H1 (cell line): Measurements from ENCODE around the gene CSAG1. TPM values are rescaled to one million over a fixed set of nuclear protein-coding genes. Genes with fewer than 3 reads are reported as not detected.
"Not testable (repeated sequence)": the region's sequence is repeated elsewhere in the genome, so short reads cannot be mapped to it uniquely, and the experiment has no call there.

ENCODE experiments used
- CTCF ChIA-PET: fragments of 300-600 bp; sonication (Branson Sonifier 250); formaldehyde crosslinking; loops from one replicate; lab custom pipeline; 2021; ENCODE audit not compliant: partially characterized antibody; lab: Charles Lee
- POLR2A ChIA-PET: fragments of 300-600 bp; sonication (Branson Sonifier 250); formaldehyde crosslinking; loops from one replicate; lab custom pipeline; 2021; ENCODE audit warnings: inconsistent platforms; ENCODE audit not compliant: partially characterized antibody; lab: Charles Lee
- DNase-seq, 2 experiments: peaks; one replicate each; pipeline versions ENCODE4 v3.0.0 to v3.0.0-alpha.2; 2010 to 2022; ENCODE audit warnings: low spot score in 2 of 2, low read depth in 1 of 2, mixed read lengths in 1 of 2
- FAIRE-seq: peaks from 2 replicates; lab custom pipeline; 2011; peaks lifted over from hg19 to GRCh38; lab: Jason Lieb, UNC
- H2AFZ ChIP-seq: 2 replicates; pipeline ENCODE4 v1.8.1; 2012; ENCODE audit warnings: low read length, inconsistent platforms
- H2AK5ac ChIP-seq: 2 replicates; pipeline ENCODE4 v1.6.1; 2013; ENCODE audit warnings: low read depth, low read length
- H2BK120ac ChIP-seq: replicated peaks from 2 replicates; pipeline ENCODE3; 2013; ENCODE audit warnings: low read depth, low read length, inconsistent platforms
- H2BK12ac ChIP-seq: 2 replicates; pipeline ENCODE4 v1.6.1; 2013; ENCODE audit warnings: low read depth, low read length
- H2BK15ac ChIP-seq: 2 replicates; pipeline ENCODE4 v1.6.1; 2013; ENCODE audit warnings: low read length
- H2BK20ac ChIP-seq: 2 replicates; pipeline ENCODE4 v1.6.1; 2013; ENCODE audit warnings: low read length
- H2BK5ac ChIP-seq: 2 replicates; pipeline ENCODE4 v1.6.1; 2013; ENCODE audit warnings: low read depth, low read length
- H3K14ac ChIP-seq: 2 replicates; pipeline ENCODE4 v1.6.1; 2013; ENCODE audit warnings: inconsistent platforms; ENCODE audit not compliant: insufficient read length
- H3K18ac ChIP-seq: 2 replicates; pipeline ENCODE4 v1.6.1; 2013; ENCODE audit warnings: low read length; ENCODE audit errors: extremely low read depth
- H3K23ac ChIP-seq: 2 replicates; pipeline ENCODE4 v1.6.1; 2013; ENCODE audit warnings: inconsistent platforms; ENCODE audit not compliant: insufficient read length
- H3K23me2 ChIP-seq: 2 replicates; pipeline ENCODE4 v1.6.1; 2013; ENCODE audit warnings: low read depth, low read length
- H3K27ac ChIP-seq: 2 replicates; pipeline ENCODE4 v1.6.1; 2011; ENCODE audit warnings: low read depth, low read length, inconsistent platforms
- H3K27me3 ChIP-seq, 4 experiments: replicated peaks in 1 of 4; 1 replicate in 1 of 4; 2 replicates in 3 of 4; pipeline versions ENCODE4 v1.6.1 to v1.8.1; 2011 to 2013; ENCODE audit warnings: low read length in 3 of 4, mild to moderate bottlenecking in 3 of 4, inconsistent platforms in 2 of 4, mixed read lengths in 2 of 4, moderate library complexity in 1 of 4; ENCODE audit not compliant: control insufficient read depth in 3 of 4, insufficient read depth in 3 of 4; ENCODE audit errors: extremely low read depth in 1 of 4
- H3K36me3 ChIP-seq, 4 experiments: 2 replicates each; pipeline versions ENCODE4 v1.6.1 to v1.8.1; 2011 to 2013; ENCODE audit warnings: mild to moderate bottlenecking in 4 of 4, low read length in 3 of 4, moderate library complexity in 2 of 4, control low read depth in 1 of 4, inconsistent platforms in 1 of 4; ENCODE audit not compliant: insufficient read depth in 4 of 4, control insufficient read depth in 2 of 4
- H3K4ac ChIP-seq: replicated peaks from 2 replicates; pipeline ENCODE3; 2013; ENCODE audit warnings: low read length, low read depth, mixed read lengths, inconsistent platforms; ENCODE audit not compliant: insufficient read length
- H3K4me1 ChIP-seq, 4 experiments: replicated peaks in 1 of 4; 1 replicate in 1 of 4; 2 replicates in 3 of 4; pipeline versions ENCODE4 v1.6.1 to v1.8.1; 2011 to 2013; ENCODE audit warnings: low read length in 3 of 4, inconsistent platforms in 2 of 4, mixed read lengths in 1 of 4; ENCODE audit not compliant: insufficient read depth in 4 of 4, control insufficient read depth in 3 of 4
- H3K4me2 ChIP-seq, 2 experiments: 2 replicates each; pipeline versions ENCODE4 v1.6.1 to v1.8.1; 2011 to 2013; ENCODE audit warnings: low read depth in 2 of 2, low read length in 2 of 2, control low read depth in 1 of 2, inconsistent platforms in 1 of 2, mild to moderate bottlenecking in 1 of 2; ENCODE audit not compliant: insufficient read depth in 1 of 2
- H3K4me3 ChIP-seq, 4 experiments: fragments of 200-600, 300-600 bp in 1 of 4; sonication (generic), shearing (Covaris generic), sonication (Bioruptor Twin) in 1 of 4; 2 replicates each; pipeline versions ENCODE4 v1.5.1 to v1.8.1; 2011 to 2016; ENCODE audit warnings: low read length in 4 of 4, low read depth in 3 of 4, control low read depth in 2 of 4, inconsistent platforms in 2 of 4, mild to moderate bottlenecking in 2 of 4, mixed read lengths in 1 of 4, moderate library complexity in 1 of 4; ENCODE audit not compliant: insufficient read depth in 2 of 4; ENCODE audit errors: extremely low read depth in 1 of 4
- H3K56ac ChIP-seq: replicated peaks from 2 replicates; pipeline ENCODE3; 2013; ENCODE audit warnings: low read depth, mild to moderate bottlenecking, mixed read lengths, low read length, inconsistent platforms; ENCODE audit not compliant: insufficient read length
- H3K79me1 ChIP-seq: 2 replicates; pipeline ENCODE4 v1.6.1; 2013; ENCODE audit warnings: low read depth, low read length, control low read depth
- H3K79me2 ChIP-seq, 2 experiments: 2 replicates each; pipeline versions ENCODE4 v1.6.1 to v1.8.1; 2012 to 2013; ENCODE audit warnings: low read length in 2 of 2, mild to moderate bottlenecking in 2 of 2, inconsistent platforms in 1 of 2; ENCODE audit not compliant: insufficient read depth in 2 of 2, control insufficient read depth in 1 of 2
- H3K9ac ChIP-seq, 4 experiments: replicated peaks in 1 of 4; 1 replicate in 1 of 4; 2 replicates in 3 of 4; pipeline versions ENCODE4 v1.6.1 to v1.8.1; 2011 to 2013; ENCODE audit warnings: low read depth in 3 of 4, low read length in 3 of 4, control low read depth in 2 of 4, mild to moderate bottlenecking in 2 of 4, moderate library complexity in 2 of 4, inconsistent platforms in 1 of 4; ENCODE audit errors: extremely low read depth in 1 of 4
- H3K9me3 ChIP-seq, 2 experiments: 2 replicates each; pipeline versions ENCODE4 v1.6.1 to v1.8.1; 2012 to 2013; ENCODE audit warnings: mild to moderate bottlenecking in 2 of 2, moderate library complexity in 2 of 2, control low read depth in 1 of 2, inconsistent platforms in 1 of 2, low read depth in 1 of 2, low read length in 1 of 2, mixed read lengths in 1 of 2; ENCODE audit not compliant: insufficient read depth in 2 of 2
- H4K20me1 ChIP-seq, 2 experiments: replicated peaks in 1 of 2; 2 replicates each; pipeline versions ENCODE3 to v1.8.1; 2011 to 2013; ENCODE audit warnings: inconsistent platforms in 2 of 2, low read length in 2 of 2, mild to moderate bottlenecking in 1 of 2; ENCODE audit not compliant: insufficient read depth in 2 of 2, control insufficient read depth in 1 of 2
- H4K5ac ChIP-seq: 2 replicates; pipeline ENCODE4 v1.6.1; 2013; ENCODE audit warnings: low read length, low read depth, mixed read lengths, inconsistent platforms; ENCODE audit not compliant: insufficient read length
- H4K8ac ChIP-seq: 2 replicates; pipeline ENCODE4 v1.8.0; 2013; ENCODE audit warnings: mild to moderate bottlenecking, moderate library complexity, low read length, inconsistent platforms; ENCODE audit not compliant: insufficient read depth; ENCODE audit errors: extremely low read depth
- H4K91ac ChIP-seq: replicated peaks from 2 replicates; pipeline ENCODE3; 2013; ENCODE audit warnings: low read length, mixed read lengths, inconsistent platforms; ENCODE audit not compliant: insufficient read length
- WGBS, 2 experiments: shearing (Covaris generic) in 1 of 2; methylation state at CpG; one replicate each; pipeline versions ENCODE4 v1.1.6 to v1.1.7; 2013 to 2015; ENCODE audit warnings: low lambda C conversion rate in 2 of 2, mixed read lengths in 2 of 2, inconsistent platforms in 1 of 2, low coverage in 1 of 2, missing lambda C conversion rate in 1 of 2; ENCODE audit not compliant: insufficient replicate concordance in 2 of 2, insufficient coverage in 1 of 2, insufficient read length in 1 of 2; ENCODE audit errors: extremely low coverage in 1 of 2, missing lambda C conversion rate in 1 of 2; 5-methylcytosine and 5-hydroxymethylcytosine counted together
- polyA plus RNA-seq, 7 experiments: library from polyadenylated mRNA; depleted of rRNA in 3 of 7; stranded (reverse) in 5 of 7; unstranded in 2 of 7; fragments of >200 nt in 5 of 7; fragments of 200-250 nt in 2 of 7; gene quantifications; 1 replicate in 5 of 7; 2 replicates in 1 of 7; 4 replicates in 1 of 7; pipeline versions ENCODE4 v1.2.1 to v1.2.3, GENCODE V29; 2011 to 2013; ENCODE audit warnings: missing spikeins in 2 of 7, mixed read lengths in 2 of 7
- total RNA-seq: library from RNA; stranded (reverse); fragmentation: NEBNext Ultra II Directional; extraction: Animal tissue kit (Norgen Biotek cat#: 25700); gene quantifications from 2 replicates; pipeline ENCODE4 v1.2.1, GENCODE V29; 2021

CSAG1 gene
- total and polyA plus RNA-seq, 2 of the 8 experiments (the other 6 are each of a cell fraction or from before 2014, with no cell fraction given) = not detected

- H2AFZ ChIP-seq, FAIRE-seq, H3K23me2 ChIP-seq, H4K5ac ChIP-seq, H3K14ac ChIP-seq, H2BK20ac ChIP-seq, DNase-seq, H2AK5ac ChIP-seq, H2BK5ac ChIP-seq, H4K91ac ChIP-seq, H3K56ac ChIP-seq, H3K79me1 ChIP-seq, H4K8ac ChIP-seq, H3K4me3 ChIP-seq, H2BK15ac ChIP-seq, H3K4me2 ChIP-seq, H3K79me2 ChIP-seq, H3K9ac ChIP-seq, H2BK12ac ChIP-seq, H3K4ac ChIP-seq, H3K4me1 ChIP-seq, H3K36me3 ChIP-seq, H2BK120ac ChIP-seq, H3K27ac ChIP-seq, CTCF ChIA-PET, H3K9me3 ChIP-seq, H3K18ac ChIP-seq, POLR2A ChIA-PET, H4K20me1 ChIP-seq, H3K23ac ChIP-seq, H3K27me3 ChIP-seq: not testable (repeated sequence)
- no CpG with 5 or more reads among the region's 35 CpGs for WGBS, 2 experiments
Measured at GRCh38 chrX:152753686-152754650, 20.4 kb upstream of the CSAG1 start, which contains the start of gene MAGEA2. TSS of gene MAGEA2 (minus strand) at chrX:152753842. CDS start at chrX:152751363, 2,479 bp downstream.
